Measurements from ENCODE around the gene RELCH.
"Not testable (repeated sequence)": the region's sequence is repeated elsewhere in the genome, so short reads cannot be mapped to it uniquely, and the experiment has no call there.

The RELCH gene, protein sequence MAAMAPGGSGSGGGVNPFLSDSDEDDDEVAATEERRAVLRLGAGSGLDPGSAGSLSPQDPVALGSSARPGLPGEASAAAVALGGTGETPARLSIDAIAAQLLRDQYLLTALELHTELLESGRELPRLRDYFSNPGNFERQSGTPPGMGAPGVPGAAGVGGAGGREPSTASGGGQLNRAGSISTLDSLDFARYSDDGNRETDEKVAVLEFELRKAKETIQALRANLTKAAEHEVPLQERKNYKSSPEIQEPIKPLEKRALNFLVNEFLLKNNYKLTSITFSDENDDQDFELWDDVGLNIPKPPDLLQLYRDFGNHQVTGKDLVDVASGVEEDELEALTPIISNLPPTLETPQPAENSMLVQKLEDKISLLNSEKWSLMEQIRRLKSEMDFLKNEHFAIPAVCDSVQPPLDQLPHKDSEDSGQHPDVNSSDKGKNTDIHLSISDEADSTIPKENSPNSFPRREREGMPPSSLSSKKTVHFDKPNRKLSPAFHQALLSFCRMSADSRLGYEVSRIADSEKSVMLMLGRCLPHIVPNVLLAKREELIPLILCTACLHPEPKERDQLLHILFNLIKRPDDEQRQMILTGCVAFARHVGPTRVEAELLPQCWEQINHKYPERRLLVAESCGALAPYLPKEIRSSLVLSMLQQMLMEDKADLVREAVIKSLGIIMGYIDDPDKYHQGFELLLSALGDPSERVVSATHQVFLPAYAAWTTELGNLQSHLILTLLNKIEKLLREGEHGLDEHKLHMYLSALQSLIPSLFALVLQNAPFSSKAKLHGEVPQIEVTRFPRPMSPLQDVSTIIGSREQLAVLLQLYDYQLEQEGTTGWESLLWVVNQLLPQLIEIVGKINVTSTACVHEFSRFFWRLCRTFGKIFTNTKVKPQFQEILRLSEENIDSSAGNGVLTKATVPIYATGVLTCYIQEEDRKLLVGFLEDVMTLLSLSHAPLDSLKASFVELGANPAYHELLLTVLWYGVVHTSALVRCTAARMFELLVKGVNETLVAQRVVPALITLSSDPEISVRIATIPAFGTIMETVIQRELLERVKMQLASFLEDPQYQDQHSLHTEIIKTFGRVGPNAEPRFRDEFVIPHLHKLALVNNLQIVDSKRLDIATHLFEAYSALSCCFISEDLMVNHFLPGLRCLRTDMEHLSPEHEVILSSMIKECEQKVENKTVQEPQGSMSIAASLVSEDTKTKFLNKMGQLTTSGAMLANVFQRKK

DNA sequence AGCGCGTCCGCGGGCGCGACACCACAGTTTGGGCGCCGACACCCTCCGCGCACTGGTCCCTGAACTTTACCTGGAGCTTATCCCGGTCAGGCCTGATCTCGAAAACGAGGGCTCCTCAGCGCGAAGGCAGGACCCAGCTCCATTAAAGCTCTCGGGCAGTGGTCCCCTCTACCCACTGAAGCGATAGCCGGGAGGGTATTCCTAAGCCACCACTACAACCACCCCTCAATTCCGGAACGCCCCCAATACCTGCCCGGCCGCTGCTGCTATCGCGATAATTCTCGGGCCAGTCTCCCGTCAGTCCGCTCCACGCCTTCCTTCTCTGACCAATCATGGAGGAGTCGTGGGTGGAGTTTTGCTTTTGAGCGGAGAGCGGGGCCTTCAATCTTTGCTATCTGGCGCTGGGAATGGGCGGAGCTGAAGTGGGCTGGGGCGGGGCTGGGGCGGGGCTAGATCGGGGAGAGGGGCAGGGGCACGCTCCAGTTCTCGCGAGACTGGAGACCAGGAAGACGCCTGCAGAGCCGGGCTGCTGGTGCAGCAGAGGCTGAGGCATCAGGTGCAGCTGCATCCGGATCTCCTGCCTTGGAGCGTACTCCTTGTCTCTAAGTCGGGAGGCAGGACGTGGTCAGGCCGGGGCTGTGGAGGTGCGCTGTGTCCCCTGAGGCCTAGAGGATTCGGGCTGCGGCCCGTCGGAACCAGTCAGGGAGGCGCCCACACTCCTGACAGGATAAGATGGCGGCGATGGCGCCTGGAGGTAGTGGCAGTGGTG, at the start of gene RELCH, which contains the start of gene PIGN:
Gene RELCH, plus strand, starts transcription at position 482 of the 769 bp plus-strand sequence. Its CDS starts 251 bp downstream, at position 733.
Gene PIGN, minus strand, starts transcription at position 283 of the 769 bp plus-strand sequence. CDS start 25,703 bp downstream, outside the sequence.
- DNase-seq = peak; percentile 99

DNA sequence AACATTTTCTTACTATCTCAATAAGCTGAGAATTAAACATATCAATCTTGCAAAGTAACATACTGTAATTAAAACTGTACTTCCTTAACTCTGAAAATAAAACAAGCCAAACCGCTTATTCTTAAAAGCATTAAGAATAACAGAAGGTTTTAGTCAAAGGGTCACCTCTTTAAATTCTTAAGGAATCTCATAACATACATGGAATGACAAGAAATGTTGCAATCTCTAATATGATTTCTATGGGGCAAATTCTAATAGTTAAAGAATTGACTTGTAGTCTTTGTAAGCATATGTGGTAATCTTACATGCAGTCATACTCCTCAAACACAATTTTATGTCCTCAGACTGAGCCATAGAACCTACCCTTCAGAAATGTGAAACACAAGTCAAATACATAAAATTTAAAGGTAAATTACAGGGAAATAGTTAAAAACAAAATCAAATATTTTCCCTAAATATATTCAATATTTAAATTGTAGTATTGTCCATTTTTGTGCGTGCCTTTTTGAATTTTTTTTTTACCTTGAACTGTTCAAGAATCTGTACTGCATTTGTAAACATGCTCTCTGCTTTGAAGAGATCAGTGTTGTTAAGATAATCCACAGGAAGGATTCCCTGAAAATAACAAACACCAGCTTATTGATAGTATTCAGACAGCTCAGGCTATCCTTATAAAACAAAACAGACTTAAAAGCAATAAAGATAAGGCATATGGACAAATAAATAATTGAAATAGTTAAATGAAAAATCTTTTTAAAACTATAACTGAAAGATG, 48.4 kb upstream of the RELCH start:
- DNase-seq = no peak

DNA sequence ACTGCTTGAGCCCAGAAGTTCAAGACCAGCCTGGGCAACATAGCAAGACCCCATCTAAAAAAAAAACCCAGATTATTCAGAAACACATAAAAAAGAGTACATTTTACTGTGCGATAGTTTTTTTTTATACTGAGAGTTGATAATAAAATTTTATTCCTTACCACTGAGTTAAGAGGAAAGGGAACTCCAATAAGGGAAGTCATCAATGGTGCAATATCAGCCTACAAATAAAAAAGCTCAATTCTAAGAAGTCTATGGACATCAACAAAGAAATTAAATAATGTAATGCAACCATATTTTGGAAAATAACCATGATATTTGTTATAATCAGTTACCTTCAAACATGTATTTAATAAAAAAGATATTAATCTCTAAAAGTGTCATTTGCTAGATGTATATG, 46.8 kb upstream of the RELCH start:
- DNase-seq = no peak

DNA sequence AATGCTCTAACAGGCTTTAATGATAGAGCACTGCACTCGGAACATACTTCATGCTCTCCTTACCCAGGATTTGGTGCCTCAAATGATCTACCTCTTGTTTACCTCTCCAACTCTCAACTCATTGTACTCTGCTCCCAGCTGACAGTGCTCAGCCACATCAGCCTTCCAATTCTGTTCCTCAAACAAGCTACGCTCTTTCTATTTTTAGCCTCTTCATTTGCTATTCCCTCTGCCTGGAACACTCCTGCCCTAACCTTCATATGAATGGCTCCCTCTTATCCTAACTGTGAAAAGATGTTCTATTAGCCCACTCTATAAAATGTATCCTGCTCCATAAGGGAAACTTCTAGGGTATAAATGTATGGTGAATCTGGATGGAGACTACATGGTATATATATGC, 42.7 kb upstream of the RELCH start:
- no peak for DNase-seq

DNA sequence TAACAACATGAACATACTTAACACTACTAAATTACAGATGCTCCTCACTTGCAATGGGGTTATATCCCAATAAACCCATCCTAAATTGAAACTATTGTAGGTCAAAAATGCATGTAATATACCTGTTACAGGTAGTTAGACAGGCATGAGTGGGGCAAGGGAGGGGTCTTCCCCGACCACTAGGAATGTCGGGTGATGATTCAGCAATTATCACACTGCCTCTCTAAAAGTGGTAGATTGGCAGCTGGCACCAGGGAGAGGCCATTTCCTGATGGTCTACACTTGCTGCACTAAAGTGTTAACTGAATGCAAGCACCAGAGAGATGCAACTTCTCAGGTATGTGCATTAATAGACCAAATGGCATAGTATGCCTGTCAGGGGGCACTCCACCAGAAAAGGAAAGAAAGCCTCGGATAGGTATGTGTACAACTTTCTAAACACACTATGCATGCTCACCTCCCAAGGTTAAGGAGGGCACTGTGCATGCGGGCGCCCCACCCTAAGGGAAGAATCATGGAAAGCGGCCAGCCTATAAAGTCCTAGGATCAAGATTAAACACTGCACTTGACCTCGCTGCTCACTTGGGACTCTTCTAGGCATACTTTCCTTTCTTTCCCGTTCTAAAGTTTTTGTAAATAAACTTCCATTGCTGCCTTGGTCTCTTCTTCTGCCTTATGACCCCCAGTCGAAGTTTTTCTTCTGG, 35.8 kb upstream of the RELCH start:
- no peak for DNase-seq

DNA sequence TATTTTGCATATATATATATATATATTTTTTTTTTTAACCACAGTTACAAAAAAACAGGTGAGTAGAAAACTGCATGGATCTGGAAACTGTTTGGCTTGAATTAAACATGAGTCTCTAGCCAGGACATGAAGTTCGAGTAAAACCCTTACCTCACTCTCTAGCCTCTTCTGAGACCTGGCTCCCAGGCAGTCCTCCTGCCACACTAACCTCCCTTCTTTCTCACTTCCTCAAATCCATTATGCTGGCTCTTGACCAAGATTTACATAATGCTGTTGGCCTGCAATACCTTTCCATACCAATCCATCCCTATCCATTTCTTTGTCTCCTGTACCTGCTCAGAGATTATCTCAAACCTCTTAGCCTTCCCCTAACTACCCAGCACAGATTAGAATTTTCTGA, 34.2 kb upstream of the RELCH start:
- DNase-seq = no peak

DNA sequence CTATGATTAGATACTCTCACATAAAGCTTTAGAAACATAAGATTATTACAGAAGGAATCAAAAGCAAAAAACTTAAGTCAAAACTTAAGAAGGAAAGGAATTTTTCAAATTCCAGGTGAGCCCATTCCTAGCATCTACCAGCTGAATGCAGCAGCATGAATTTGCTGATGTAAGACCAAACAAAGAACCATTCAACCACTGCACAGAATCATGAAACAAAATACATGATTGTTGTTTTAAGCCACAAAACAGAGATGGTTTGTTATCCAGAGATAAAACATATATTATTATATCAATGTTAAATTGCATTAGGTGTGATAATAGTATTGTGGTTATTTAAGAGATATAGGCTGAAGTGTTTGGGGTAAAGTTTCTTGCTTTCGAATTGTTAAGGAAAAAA, 29.2 kb upstream of the RELCH start:
- DNase-seq = no peak

DNA sequence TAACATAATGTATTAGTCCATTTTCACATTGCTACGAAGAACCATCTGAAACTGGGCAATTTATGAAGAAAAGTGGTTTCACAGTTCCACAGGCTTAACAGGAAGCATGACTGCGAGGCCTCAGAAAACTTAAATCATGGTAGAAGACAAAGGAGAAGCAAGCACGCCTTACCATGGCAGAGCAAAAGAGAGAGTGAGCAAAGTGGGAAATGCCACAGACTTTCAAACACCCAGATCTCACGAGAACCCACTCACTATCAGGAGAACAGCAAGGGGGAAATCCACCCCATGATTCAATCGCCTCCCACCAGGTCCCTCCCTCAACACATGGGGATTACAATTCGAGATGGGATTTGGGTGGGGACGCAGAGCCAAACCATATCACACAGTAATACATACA, 22.7 kb upstream of the RELCH start:
- DNase-seq = no peak

DNA sequence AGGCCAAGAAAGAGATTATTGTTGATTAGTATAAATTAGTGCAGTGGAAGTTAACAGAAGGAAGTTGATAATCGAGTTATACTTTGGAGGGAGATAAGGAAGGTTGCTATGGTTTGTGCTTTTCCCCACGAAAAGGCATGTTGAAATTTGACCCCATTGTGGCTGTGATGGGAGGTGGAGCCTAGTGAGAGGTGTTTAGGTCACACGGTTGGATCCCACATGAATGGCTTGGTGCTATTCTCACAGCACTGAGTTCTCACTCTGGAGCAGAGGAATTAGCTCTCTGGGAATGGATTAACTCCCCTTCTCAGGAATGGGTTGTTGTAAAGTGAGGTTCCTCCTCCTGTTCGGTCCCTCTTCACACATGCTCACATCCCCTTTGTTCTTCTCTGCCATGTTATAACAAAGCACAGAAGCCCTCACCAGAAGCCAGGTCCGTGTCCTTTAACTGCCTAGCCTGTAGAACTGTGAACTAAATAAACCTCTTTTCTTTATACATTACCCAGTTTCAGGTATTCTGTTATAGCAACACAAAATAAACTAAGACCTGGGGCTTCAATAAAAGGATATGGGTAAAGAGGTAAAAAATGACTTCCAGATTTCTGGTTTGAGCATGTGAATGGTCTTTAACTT, 22.1 kb upstream of the RELCH start:
- no peak for DNase-seq

DNA sequence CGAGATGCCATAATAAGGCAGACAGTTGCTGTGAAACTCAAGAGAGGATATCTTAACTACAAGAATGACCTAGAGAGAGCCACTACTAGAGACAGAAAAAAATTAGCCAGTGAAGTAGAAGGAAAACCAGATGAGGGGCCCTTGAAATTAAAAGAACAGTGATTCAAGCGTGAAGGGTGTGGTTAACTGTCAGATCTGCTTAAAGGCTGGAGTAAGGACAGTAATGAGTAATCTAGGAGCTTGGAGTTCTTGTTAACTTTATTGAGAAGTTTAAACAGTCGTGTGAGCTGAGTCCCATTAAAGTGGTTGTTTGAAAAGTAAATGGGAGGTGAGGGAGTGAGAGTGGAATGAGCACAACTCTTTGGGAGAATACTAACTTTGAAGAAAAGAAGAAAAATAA, 21.5 kb upstream of the RELCH start:
- no peak for DNase-seq

DNA sequence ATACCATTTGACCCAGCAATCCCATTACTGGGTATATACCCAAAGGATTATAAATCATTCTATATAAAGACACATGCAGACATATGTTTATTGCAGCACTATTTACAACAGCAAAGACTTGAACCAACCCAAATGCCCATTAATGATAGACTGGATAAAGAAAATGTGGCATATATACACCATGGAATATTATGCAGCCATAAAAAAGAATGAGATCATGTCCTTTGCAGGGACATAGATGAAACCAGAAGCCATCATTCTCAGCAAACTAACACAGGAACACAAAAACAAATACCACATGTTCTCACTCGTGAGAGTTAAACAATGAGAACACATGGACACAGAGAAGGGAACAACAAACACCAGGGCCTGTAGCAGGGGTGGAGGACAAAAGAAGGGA, 20.5 kb upstream of the RELCH start:
- not testable (repeated sequence) for DNase-seq

DNA sequence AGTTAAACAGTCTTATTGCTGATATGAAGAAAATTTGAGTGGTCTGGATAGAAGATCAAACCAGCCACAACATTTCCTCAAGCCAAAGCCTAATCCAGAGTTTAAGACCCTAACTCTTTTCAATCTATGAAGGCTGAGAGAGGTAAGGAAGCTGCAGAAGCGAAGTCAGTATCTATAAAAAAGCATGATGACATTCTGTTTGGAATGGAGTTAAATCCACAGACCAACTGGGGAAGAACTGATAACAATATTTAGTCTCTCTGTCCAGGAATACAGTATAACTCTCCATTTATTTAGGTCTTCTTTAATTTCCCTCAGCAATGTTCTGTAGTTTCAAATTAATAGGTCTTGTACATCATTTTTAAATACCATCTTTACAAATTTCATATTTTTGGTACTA, 16.2 kb upstream of the RELCH start:
- DNase-seq = no peak

DNA sequence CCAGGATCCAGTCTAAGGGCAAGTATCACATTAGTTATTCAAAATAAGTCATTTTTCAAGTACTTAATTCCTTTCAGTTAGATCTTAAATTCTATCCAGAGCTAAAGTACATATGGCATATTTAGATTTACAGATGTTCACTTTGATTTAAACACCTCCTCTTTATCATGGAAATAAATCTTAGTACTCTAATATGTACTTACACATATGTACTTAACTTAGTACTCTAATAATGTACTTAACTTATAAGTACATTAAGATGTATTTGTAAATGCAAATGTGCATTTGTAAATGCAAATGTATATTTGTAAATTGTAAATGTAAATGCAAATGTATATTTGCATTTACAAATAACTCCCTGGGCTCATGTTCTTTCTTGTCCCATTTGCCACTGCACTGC, 14.8 kb upstream of the RELCH start:
- DNase-seq = no peak

DNA sequence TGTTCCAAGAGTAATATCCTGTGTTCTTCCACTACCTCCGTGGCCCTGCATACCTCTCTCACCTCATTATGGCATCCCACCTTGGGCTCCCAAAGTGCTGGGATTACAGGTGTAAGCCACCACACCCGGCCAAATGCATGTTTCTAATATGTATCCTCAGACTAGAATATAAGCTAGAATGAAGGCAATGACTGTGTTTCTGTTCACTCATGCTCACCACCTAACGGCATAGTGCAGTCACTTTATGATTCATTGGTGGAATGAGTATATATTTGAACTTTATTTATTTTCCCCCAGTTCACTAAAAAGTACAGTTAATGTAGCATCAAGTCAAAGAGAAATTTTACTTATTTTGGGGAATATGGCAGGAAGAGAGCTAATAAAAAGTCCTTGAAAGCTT, 11.5 kb upstream of the RELCH start:
- DNase-seq = no peak

DNA sequence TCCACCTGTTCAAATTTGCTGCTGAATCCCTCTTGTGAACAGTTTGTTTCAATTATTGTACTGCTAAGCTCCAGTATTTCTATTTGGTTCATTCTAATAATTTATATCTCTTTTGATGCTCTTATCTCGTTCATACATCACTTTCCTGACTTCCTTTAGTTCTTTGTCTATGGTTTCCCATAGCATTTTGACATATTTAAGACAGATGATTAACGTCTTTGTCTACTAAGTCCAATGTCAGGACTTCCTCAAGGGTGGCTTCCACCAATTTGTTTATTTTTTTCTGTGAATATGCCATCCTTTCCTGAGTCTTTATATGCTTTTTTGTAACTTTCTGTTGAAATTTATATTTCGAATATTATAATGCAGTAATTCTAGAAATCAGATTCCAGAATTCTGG, 9.8 kb upstream of the RELCH start:
- DNase-seq = no peak

DNA sequence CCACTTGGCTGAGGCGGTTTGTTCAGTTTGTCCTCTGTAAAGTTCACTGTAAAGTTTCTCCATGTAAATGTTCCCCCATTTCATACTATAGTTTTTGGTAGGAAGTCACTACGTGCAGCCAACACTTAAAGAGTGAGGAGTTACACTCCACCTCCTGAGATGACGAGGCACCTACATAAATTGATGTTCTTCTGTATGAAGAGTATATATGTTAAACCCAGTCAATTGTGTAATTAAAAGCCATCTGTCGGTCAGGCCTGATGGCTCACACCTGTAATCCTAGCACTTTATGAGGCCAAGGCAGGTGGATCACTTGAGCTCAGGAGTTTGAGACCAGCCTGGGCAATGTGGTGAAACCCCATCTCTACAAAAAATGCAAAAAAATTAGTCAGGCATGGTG, 7.8 kb upstream of the RELCH start:
- DNase-seq = no peak

DNA sequence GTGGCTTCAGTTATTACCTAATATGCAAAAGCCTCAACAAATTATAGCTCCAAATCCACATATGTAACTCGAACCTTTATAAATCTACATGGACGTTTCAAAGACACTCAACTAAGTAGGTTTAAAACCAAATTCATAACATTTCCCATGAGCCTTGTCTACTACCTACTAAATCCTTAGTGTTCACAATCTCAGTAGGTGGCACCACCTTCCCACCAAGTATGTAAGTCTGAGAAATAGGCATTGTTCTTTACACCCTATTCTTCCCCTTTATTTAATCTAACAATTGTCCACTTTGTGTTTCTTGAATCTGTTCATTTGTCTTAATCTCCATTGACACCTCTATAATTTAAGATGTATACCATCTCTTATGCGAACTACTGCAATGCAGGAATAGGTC, 4.8 kb upstream of the RELCH start:
- no peak for DNase-seq

DNA sequence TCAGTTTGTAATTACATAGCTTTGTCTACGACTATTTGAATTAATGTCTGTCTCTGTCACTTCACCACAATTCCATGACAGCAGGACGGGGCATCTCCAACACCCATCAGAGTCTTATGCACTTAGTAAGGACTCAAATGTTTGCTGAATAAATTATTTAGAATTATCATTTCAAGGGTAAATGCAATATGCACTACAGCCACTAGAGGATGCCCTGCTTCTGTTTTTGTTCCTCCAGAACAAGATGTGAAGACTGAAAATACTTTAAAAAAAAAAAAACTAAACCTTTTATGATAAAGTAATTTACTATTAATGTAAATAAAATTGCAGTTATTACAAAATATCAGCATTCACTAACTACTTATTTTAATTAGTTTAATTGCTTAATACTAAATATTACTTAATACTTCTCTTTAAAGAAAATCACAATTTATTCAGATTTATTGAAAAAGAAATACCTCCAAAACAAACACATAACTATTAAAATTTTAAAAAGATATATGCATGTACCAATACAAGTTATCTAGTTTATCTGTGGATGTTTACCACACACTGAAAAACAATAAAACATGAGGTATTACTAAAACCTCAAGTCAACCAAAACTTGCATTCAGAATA, 3.4 kb upstream of the RELCH start:
- DNase-seq = peak; percentile 50

DNA sequence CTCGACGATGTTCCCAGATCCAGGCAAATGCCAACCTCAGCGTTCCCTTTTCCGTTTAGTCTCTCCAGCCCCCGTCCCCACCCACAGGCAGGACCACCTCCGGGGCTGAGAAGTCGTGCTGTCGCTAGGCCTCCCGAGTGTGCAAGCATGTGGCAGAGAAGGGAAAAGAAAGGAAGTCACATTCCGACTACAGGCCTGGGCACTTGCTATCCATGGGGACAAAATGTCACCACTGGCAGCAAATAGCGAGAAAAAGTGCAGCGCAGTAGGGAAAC, 619 bp upstream of the RELCH start:
- no peak for DNase-seq
